SH-SY5Y (cell line): ENCODE measurements around the gene MMP15.

Experiments used
- GATA2 ChIP-seq: IDR thresholded peaks from 2 replicates; pipeline ENCODE4 v1.6.1; 2011; ENCODE audit warnings: mild to moderate bottlenecking, low read depth, low read length
- GATA3 ChIP-seq: IDR thresholded peaks from 2 replicates; pipeline ENCODE4 v1.6.1; 2011; ENCODE audit warnings: low read depth, mild to moderate bottlenecking, low read length, moderate library complexity

Gene MMP15

DNA sequence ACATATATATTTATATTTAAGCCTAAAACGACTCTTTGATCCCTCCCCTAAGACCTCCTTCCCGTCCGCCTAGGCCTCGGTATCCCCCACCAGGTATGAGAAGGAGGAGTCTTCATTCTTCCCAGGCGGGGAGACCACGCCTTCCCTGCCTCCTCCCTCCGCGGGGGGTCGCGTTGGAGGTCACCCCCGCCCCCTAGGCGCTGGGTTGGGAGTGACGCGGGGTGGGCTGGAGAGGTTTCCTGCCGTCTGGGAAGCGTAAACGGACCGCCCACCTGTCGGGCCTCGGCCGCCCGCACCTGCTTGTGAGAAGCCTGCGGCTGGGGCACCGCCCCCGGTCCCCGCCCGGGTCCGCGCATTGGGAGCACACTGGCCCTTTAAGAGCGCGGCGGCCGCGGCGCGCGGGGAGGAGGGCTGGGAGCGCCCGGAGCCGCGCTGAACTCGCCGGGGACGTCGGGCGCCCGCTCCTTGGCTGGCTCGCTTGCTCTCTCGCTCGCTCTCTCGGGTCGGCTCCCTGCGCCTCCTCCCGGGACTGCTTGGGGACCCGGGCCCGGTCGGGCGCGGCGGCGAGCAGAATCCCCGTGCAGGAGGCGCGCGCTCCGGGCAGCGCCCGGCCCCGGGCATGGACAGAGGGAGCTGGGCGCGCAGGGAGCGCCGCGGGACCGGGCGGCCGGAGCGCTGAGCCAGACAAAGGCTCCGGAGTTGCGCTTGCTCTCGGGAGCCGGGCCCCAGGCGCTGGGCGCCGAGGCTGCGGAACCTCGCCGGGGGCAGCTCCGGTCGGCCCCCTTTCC is at the start of gene MMP15:
TSS of gene MMP15 (plus strand) at position 404 of the 788 bp plus-strand sequence. CDS start 597 bp downstream, outside the sequence.
- no peak for TF ChIP-seq GATA3
- TF ChIP-seq GATA2, result no peak

- no peak for TF ChIP-seq GATA3
- TF ChIP-seq GATA2, result no peak
Observed at GRCh38 chr16:57976331-57976796, 49.2 kb upstream of the MMP15 start.

DNA sequence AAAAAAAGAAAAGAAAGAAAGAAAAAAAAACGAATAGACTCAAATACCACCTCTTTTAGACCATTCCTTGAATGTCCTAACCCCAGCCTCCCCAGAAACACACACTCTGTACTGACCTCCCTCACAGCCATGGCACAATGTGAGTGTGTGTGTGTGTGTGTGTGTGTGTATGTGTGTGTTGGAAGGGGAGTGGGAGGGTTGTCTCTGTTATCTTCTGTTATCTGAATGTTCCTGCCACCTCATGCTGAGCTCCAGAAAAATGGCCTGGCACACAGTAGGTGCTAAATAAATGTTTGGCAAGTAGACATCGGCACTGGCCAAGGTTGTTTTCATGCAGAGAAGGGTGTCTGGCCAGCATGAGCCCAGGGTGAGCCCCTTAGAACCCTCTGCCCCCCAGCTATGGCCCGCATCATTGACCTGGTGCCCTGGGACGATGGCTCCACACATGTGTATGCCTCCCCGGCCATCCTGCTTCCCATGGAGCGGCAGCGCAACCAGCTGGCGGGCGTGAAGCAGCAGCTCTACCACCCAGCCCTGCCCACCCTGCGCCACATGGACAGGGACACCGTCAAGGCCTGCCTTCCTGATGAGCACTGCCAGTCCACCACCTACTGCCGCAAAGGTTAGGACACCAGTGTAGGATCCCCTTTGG is 48.0 kb upstream of the MMP15 start:
- no peak for TF ChIP-seq GATA3

GRCh38 chr16:57979006-57979585 is 46.5 kb upstream of the MMP15 start:
- TF ChIP-seq GATA2 (no peak), GATA3 (no peak)

- no peak for TF ChIP-seq GATA3
- TF ChIP-seq GATA2, result no peak
Observed at GRCh38 chr16:57981636-57982035, 43.9 kb upstream of the MMP15 start.

- TF ChIP-seq GATA2 (peak; percentile 65), GATA3 (no peak)
Observed at GRCh38 chr16:57982385-57982784, 43.2 kb upstream of the MMP15 start.

DNA sequence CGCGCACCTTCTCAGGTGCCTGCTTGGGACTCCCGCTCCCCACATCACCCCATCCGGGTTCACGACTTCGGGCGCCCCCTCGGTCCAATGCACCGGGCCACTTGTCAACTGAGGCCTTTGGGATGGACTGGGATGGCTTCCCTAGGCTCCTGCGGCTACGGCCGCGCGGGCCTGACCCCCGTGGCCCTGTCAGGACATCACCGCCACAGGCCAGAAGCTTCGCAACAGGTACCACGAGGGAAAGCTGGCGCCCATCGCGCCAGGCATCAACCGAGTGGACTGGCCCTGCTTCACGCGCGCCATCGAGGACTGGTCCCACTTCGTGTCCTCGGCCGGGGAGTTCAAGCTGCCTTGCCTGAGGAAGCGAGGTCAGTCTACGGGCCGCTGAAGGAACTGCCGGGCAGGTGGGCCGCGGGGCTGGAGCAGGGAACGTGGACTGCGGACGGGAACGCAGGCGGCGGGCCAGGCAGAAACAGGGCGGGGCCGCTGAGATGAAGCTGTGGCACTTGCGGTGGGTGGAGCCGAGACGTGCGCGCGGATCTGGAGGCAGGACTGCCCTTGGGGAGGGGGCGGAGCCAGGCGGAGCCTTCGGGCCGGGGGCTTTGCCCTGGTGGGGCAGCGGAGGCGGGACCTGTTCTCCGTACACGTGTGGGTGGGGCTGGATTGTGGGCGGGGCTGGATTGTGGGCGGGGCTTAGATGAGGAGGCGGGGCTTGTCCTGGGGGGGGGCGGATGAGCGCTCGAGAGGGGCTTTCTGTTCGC is 40.9 kb upstream of the MMP15 start:
- no peak for TF ChIP-seq GATA3
- TF ChIP-seq GATA2, result no peak

- TF ChIP-seq GATA2 (no peak), GATA3 (no peak)
Observed at GRCh38 chr16:57985204-57986181, 40.1 kb upstream of the MMP15 start.

- TF ChIP-seq GATA3 (no peak), GATA2 (no peak)
Observed at GRCh38 chr16:57986196-57986595, 39.4 kb upstream of the MMP15 start.

- TF ChIP-seq GATA2 (no peak), GATA3 (no peak)
Observed at GRCh38 chr16:57987441-57988177, 37.9 kb upstream of the MMP15 start.

- TF ChIP-seq GATA3, result no peak
- no peak for TF ChIP-seq GATA2
Observed at GRCh38 chr16:57988929-57989328, 36.6 kb upstream of the MMP15 start.

- TF ChIP-seq GATA3 (no peak), GATA2 (no peak)
Observed at GRCh38 chr16:57991551-57992059, 33.9 kb upstream of the MMP15 start.

GRCh38 chr16:57992084-57992483 is 33.5 kb upstream of the MMP15 start:
- no peak for TF ChIP-seq GATA2
- TF ChIP-seq GATA3, result no peak
